Trophoblast cell (in vitro differentiated cells and primary cell): ENCODE results near the gene TMEM54.

Source experiments
- DNase-seq, 2 donors: peaks; one replicate each; pipeline ENCODE4 v3.0.0-alpha.2; 2016
- H2AFZ ChIP-seq: 2 replicates; pipeline ENCODE4 v1.6.1; 2013; ENCODE audit warnings: low read length, moderate library complexity, mild to moderate bottlenecking; ENCODE audit not compliant: insufficient read depth, poor library complexity
- H2AK5ac ChIP-seq: 2 replicates; pipeline ENCODE4 v1.6.1; 2013; ENCODE audit warnings: mild to moderate bottlenecking, low read length
- H2BK120ac ChIP-seq: 2 replicates; pipeline ENCODE4 v1.6.1; 2013; ENCODE audit warnings: low read length, mild to moderate bottlenecking, moderate library complexity; ENCODE audit not compliant: insufficient read depth, poor library complexity
- H2BK12ac ChIP-seq: 2 replicates; pipeline ENCODE4 v1.6.1; 2013; ENCODE audit warnings: mild to moderate bottlenecking, low read length, moderate library complexity
- H2BK5ac ChIP-seq: 2 replicates; pipeline ENCODE4 v1.6.1; 2013; ENCODE audit warnings: low read length, low read depth, moderate library complexity, mild to moderate bottlenecking; ENCODE audit not compliant: poor library complexity
- H3K14ac ChIP-seq: 2 replicates; pipeline ENCODE4 v1.6.1; 2013; ENCODE audit warnings: mild to moderate bottlenecking, low read length
- H3K18ac ChIP-seq: 2 replicates; pipeline ENCODE4 v1.6.1; 2013; ENCODE audit warnings: mild to moderate bottlenecking, low read length
- H3K23ac ChIP-seq: 2 replicates; pipeline ENCODE4 v1.6.1; 2013; ENCODE audit warnings: low read length
- H3K27ac ChIP-seq: 2 replicates; pipeline ENCODE4 v1.5.1; 2013; ENCODE audit warnings: low read depth, mild to moderate bottlenecking, inconsistent platforms, low read length, moderate library complexity
- H3K27me3 ChIP-seq: 2 replicates; pipeline ENCODE4 v1.6.1; 2013; ENCODE audit warnings: inconsistent platforms, mild to moderate bottlenecking, low read length, moderate library complexity; ENCODE audit not compliant: insufficient read depth
- H3K36me3 ChIP-seq, 2 experiments: 1 replicate in 1 of 2; 2 replicates in 1 of 2; pipeline ENCODE4 v1.6.1; 2013; ENCODE audit warnings: low read length in 2 of 2, mild to moderate bottlenecking in 2 of 2, moderate library complexity in 1 of 2; ENCODE audit not compliant: insufficient read depth in 2 of 2, control insufficient read depth in 1 of 2
- H3K4ac ChIP-seq: 2 replicates; pipeline ENCODE4 v1.6.1; 2013; ENCODE audit warnings: low read depth, mild to moderate bottlenecking, low read length, moderate library complexity
- H3K4me1 ChIP-seq, 2 experiments: 1 replicate in 1 of 2; 2 replicates in 1 of 2; pipeline ENCODE4 v1.6.1; 2013; ENCODE audit warnings: low read length in 2 of 2, mild to moderate bottlenecking in 2 of 2, moderate library complexity in 1 of 2; ENCODE audit not compliant: insufficient read depth in 2 of 2, control insufficient read depth in 1 of 2
- H3K4me2 ChIP-seq: 2 replicates; pipeline ENCODE4 v1.6.1; 2013; ENCODE audit warnings: inconsistent platforms, mild to moderate bottlenecking, low read length, moderate library complexity
- H3K4me3 ChIP-seq: 2 replicates; pipeline ENCODE4 v1.5.1; 2013; ENCODE audit warnings: mild to moderate bottlenecking, low read depth, low read length, inconsistent platforms
- H3K79me1 ChIP-seq: one replicate; pipeline ENCODE4 v1.6.1; 2013; ENCODE audit warnings: low read length
- H3K79me2 ChIP-seq: 2 replicates; pipeline ENCODE4 v1.6.1; 2013; ENCODE audit warnings: low read length, mild to moderate bottlenecking; ENCODE audit not compliant: control insufficient read depth, insufficient read depth, poor library complexity
- H3K9ac ChIP-seq: 2 replicates; pipeline ENCODE4 v1.6.1; 2013; ENCODE audit warnings: mild to moderate bottlenecking, low read length
- H3K9me3 ChIP-seq: 2 replicates; pipeline ENCODE4 v1.6.1; 2013; ENCODE audit warnings: low read depth, mild to moderate bottlenecking, control low read depth, inconsistent platforms, low read length; ENCODE audit not compliant: insufficient read depth
- H4K12ac ChIP-seq: 2 replicates; pipeline ENCODE4 v1.6.1; 2013; ENCODE audit warnings: low read depth, mild to moderate bottlenecking, low read length, moderate library complexity
- H4K8ac ChIP-seq: 2 replicates; pipeline ENCODE4 v1.6.1; 2013; ENCODE audit warnings: low read depth, mild to moderate bottlenecking, low read length, moderate library complexity
- H4K91ac ChIP-seq: one replicate; pipeline ENCODE4 v1.6.1; 2013; ENCODE audit warnings: low read depth, mild to moderate bottlenecking, low read length, moderate library complexity
- WGBS: extraction: QIAGEN DNeasy Blood & Tissue Kit; methylation state at CpG from one replicate; pipeline ENCODE4 v1.1.7; 2013; ENCODE audit warnings: missing lambda C conversion rate; ENCODE audit not compliant: insufficient read length, insufficient coverage; ENCODE audit errors: extremely low coverage; 5-methylcytosine and 5-hydroxymethylcytosine counted together

Gene TMEM54

DNA sequence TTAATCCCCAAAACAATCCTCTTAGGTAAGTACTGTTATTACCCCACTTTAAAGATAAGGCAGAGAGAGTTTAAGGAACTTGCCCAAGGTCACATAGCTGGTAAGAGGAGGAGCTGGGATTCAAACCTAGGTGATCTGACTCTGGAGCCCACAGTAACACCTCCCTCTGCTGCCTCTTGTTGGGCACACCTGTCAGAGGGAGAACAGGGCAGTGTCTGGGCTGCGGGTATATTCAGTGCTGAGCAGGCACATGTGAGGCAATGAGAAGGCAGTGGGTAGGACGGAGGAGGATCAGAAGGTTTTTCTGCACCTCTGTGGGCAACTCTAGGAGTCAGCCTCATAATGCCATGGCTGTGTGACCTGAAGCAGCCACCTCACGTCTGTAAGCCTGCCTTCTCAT, 13.1 kb downstream of the TMEM54 start:
- peaks cover 4 to 6% of the 10 kb centered on the region in 2 experiments for H3K4me1 ChIP-seq
- no peak overlapping the region for H4K12ac ChIP-seq
- H3K9ac ChIP-seq, result no peak overlapping the region
- H3K4me2 ChIP-seq, result no peak overlapping the region
- H3K23ac ChIP-seq, result no peak overlapping the region
- no peak overlapping the region for H4K8ac ChIP-seq
- no peaks in the 10 kb centered on the region for H3K36me3 ChIP-seq
- peaks cover 1% of the 10 kb centered on the region for H3K79me1 ChIP-seq
- H2AFZ ChIP-seq, result no peak overlapping the region
- H2BK12ac ChIP-seq, result no peak overlapping the region
- no CpG with 5 or more reads among the region's 3 CpGs for WGBS
- no peaks in the 10 kb centered on the region for H3K79me2 ChIP-seq
- H3K14ac ChIP-seq, result no peak overlapping the region
- H2BK5ac ChIP-seq, result no peak overlapping the region
- peaks cover 9% of the 10 kb centered on the region for H3K27me3 ChIP-seq
- no peak overlapping the region for H4K91ac ChIP-seq
- H3K27ac ChIP-seq, result no peak overlapping the region
- H2AK5ac ChIP-seq, result no peak overlapping the region
- peaks cover 2% of the 10 kb centered on the region for H3K9me3 ChIP-seq
- no peak overlapping the region for H2BK120ac ChIP-seq
- H3K4me3 ChIP-seq, result no peak overlapping the region
- no peak overlapping the region for H3K4ac ChIP-seq
- DNase-seq, result no peak
- no peak overlapping the region for H3K18ac ChIP-seq

- H3K18ac ChIP-seq, result no peak overlapping the region
- no peak overlapping the region for H3K23ac ChIP-seq
- WGBS, result no CpG with 5 or more reads among the region's 12 CpGs
- H2AK5ac ChIP-seq, result no peak overlapping the region
- H3K4me2 ChIP-seq, result no peak overlapping the region
- H3K9ac ChIP-seq, result no peak overlapping the region
- H2BK120ac ChIP-seq, result no peak overlapping the region
- no peak overlapping the region for H2AFZ ChIP-seq
- H4K8ac ChIP-seq, result no peak overlapping the region
- no peak overlapping the region for H4K91ac ChIP-seq
- peaks cover 2% of the 10 kb centered on the region for H3K9me3 ChIP-seq
- H3K27me3 ChIP-seq, result peaks cover 9% of the 10 kb centered on the region
- peaks cover 2 to 4% of the 10 kb centered on the region in 2 experiments for H3K4me1 ChIP-seq
- H4K12ac ChIP-seq, result no peak overlapping the region
- no peak overlapping the region for H3K4ac ChIP-seq
- DNase-seq, result no peak
- no peak overlapping the region for H3K14ac ChIP-seq
- peak overlapping the region; percentile 51 for H3K4me3 ChIP-seq
- no peak overlapping the region for H3K27ac ChIP-seq
- H2BK5ac ChIP-seq, result no peak overlapping the region
- no peaks in the 10 kb centered on the region for H3K79me2 ChIP-seq
- no peak overlapping the region for H2BK12ac ChIP-seq
- no peaks in the 10 kb centered on the region for H3K36me3 ChIP-seq
- no peaks in the 10 kb centered on the region for H3K79me1 ChIP-seq
Observed at GRCh38 chr1:32887623-32888022, 13.6 kb downstream of the TMEM54 start.

GRCh38 chr1:32886828-32887414, 14.3 kb downstream of the TMEM54 start:
- H3K23ac ChIP-seq, result no peak overlapping the region
- peaks cover 0 to 2% of the 10 kb centered on the region in 2 experiments for H3K4me1 ChIP-seq
- H3K27me3 ChIP-seq, result peaks cover 9% of the 10 kb centered on the region
- H3K36me3 ChIP-seq, result no peaks in the 10 kb centered on the region
- H3K18ac ChIP-seq, result no peak overlapping the region
- no peaks in the 10 kb centered on the region for H3K79me1 ChIP-seq
- no peak overlapping the region for H2AFZ ChIP-seq
- H4K8ac ChIP-seq, result no peak overlapping the region
- H3K4me2 ChIP-seq, result peak overlapping the region; percentile 58
- H4K91ac ChIP-seq, result no peak overlapping the region
- no peak overlapping the region for H2BK5ac ChIP-seq
- H2AK5ac ChIP-seq, result no peak overlapping the region
- H3K4me3 ChIP-seq, result no peak overlapping the region
- H3K27ac ChIP-seq, result no peak overlapping the region
- no peak overlapping the region for H2BK12ac ChIP-seq
- H3K9me3 ChIP-seq, result peaks cover 2% of the 10 kb centered on the region
- H2BK120ac ChIP-seq, result no peak overlapping the region
- WGBS, result no CpG with 5 or more reads among the region's 19 CpGs
- H3K4ac ChIP-seq, result no peak overlapping the region
- no peak overlapping the region for H3K14ac ChIP-seq
- no peak for DNase-seq
- no peaks in the 10 kb centered on the region for H3K79me2 ChIP-seq
- no peak overlapping the region for H3K9ac ChIP-seq
- no peak overlapping the region for H4K12ac ChIP-seq

DNA sequence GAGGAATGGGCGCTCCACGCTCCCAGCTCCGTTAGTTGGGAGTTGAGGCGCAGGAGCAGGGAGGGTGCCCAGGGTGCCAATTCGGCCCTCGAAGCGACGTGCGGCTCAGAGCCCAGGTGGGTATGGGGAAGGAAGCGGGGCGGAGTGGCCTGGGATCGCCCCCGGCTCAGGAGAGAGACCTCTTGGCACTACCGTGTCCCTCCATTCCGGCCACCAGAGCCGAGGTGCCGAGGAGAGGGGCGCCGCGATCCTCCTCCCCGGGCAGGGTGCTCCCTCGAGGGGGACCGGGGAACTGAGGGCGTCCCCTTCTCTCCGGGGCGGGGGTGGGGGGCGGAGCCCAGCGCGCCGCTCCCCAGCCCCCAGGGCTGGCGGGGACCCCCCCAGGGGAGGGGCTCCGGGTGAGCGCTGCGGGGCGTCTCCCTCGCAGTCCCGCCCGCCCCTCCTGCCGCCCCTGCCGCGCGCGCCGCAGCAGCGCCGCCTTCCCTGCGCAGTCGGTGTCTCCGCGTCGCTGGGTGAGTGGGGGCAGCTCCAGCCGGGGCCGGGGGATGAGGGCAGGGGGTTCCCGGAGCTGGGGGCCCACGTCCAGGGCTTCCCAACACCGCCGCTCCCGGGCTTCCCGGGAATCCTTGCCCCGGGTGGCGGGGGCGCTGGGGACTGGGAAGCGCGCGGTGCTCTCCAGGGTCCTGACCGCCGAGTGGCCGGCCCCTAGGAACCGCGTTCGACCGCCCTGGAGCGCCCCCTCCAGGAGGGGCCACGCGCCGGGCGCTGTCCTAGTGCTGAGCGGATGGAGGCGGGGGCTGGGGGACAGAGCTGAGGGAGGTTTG, 15.0 kb downstream of the TMEM54 start, which contains the start of gene HPCA:
HPCA (plus strand) TSS at position 488 of the 824 bp plus-strand sequence. CDS start 2,408 bp downstream, outside the sequence.
- peaks cover 2% of the 10 kb centered on the region for H3K9me3 ChIP-seq
- H3K27me3 ChIP-seq, result peaks cover 9% of the 10 kb centered on the region
- H2BK12ac ChIP-seq, result no peak within 1 kb of the TSS
- peaks cover 0 to 2% of the 10 kb centered on the region in 2 experiments for H3K4me1 ChIP-seq
- H3K27ac ChIP-seq, result no peak within 1 kb of the TSS
- H4K8ac ChIP-seq, result no peak within 1 kb of the TSS
- WGBS, result no CpG with 5 or more reads among the region's 79 CpGs
- H3K4me3 ChIP-seq, result no peak within 1 kb of the TSS
- no peak within 1 kb of the TSS for H2BK120ac ChIP-seq
- H3K36me3 ChIP-seq, result no peaks in the 10 kb centered on the region
- H3K9ac ChIP-seq, result no peak within 1 kb of the TSS
- H2AFZ ChIP-seq, result no peak within 1 kb of the TSS
- no peak within 1 kb of the TSS for H2AK5ac ChIP-seq
- DNase-seq, result peak; percentile 53 to 68
- no peaks in the 10 kb centered on the region for H3K79me1 ChIP-seq
- no peak within 1 kb of the TSS for H3K18ac ChIP-seq
- H3K79me2 ChIP-seq, result no peaks in the 10 kb centered on the region
- no peak within 1 kb of the TSS for H2BK5ac ChIP-seq
- no peak within 1 kb of the TSS for H3K4ac ChIP-seq
- H4K91ac ChIP-seq, result no peak within 1 kb of the TSS
- H3K4me2 ChIP-seq, result peak within 1 kb of the TSS; percentile 58
- no peak within 1 kb of the TSS for H3K23ac ChIP-seq
- no peak within 1 kb of the TSS for H4K12ac ChIP-seq
- no peak within 1 kb of the TSS for H3K14ac ChIP-seq
